MM.1S (cell line): ENCODE results near the gene GRM3.

ENCODE experiments used
- DNase-seq: peaks from one replicate; pipeline ENCODE4 v3.0.0-alpha.2; 2015
- H2AFZ ChIP-seq: fragments of 300-600 bp; sonication (generic); 2 replicates; pipeline ENCODE4 v1.6.0; 2016; ENCODE audit warnings: antibody characterized with exemption, low read length
- H3F3A ChIP-seq: fragments of 300-600 bp; sonication (generic); 2 replicates; pipeline ENCODE4 v1.6.1; 2016; ENCODE audit warnings: mild to moderate bottlenecking, antibody characterized with exemption, low read length, moderate library complexity, mixed read lengths; ENCODE audit not compliant: insufficient read depth
- H3K27ac ChIP-seq: fragments of 300-600 bp; sonication (generic); 2 replicates; pipeline ENCODE4 v1.5.1; 2016; ENCODE audit warnings: mild to moderate bottlenecking, low read length
- H3K27me3 ChIP-seq: fragments of 300-600 bp; sonication (generic); replicated peaks from 2 replicates; pipeline ENCODE4 v1.6.0; 2016; ENCODE audit warnings: low read length; ENCODE audit not compliant: insufficient read depth
- H3K36me3 ChIP-seq: fragments of 300-600 bp; sonication (generic); replicated peaks from 2 replicates; pipeline ENCODE4 v1.6.1; 2016; ENCODE audit warnings: mild to moderate bottlenecking, low read length, mixed read lengths; ENCODE audit not compliant: insufficient read depth
- H3K4me1 ChIP-seq: fragments of 300-600 bp; sonication (generic); 2 replicates; pipeline ENCODE4 v1.6.1; 2016; ENCODE audit warnings: low read length, mixed read lengths
- H3K4me2 ChIP-seq: fragments of 300-600 bp; sonication (generic); 2 replicates; pipeline ENCODE4 v1.6.0; 2016; ENCODE audit warnings: low read depth, low read length
- H3K4me3 ChIP-seq: fragments of 300-600 bp; sonication (generic); 2 replicates; pipeline ENCODE4 v1.5.1; 2016; ENCODE audit warnings: low read length, mixed read lengths
- H3K79me2 ChIP-seq: fragments of 300-600 bp; sonication (generic); 2 replicates; pipeline ENCODE4 v1.6.1; 2016; ENCODE audit warnings: mixed run types, low read length, mixed read lengths
- H3K9ac ChIP-seq: fragments of 300-600 bp; sonication (generic); 2 replicates; pipeline ENCODE4 v1.6.1; 2016; ENCODE audit warnings: low read length, mixed read lengths
- H3K9me2 ChIP-seq: fragments of 300-600 bp; sonication (generic); replicated peaks from 2 replicates; pipeline ENCODE4 v1.6.1; 2016; ENCODE audit warnings: mild to moderate bottlenecking, low read length, mixed read lengths; ENCODE audit not compliant: insufficient read depth
- H3K9me3 ChIP-seq: fragments of 300-600 bp; sonication (generic); replicated peaks from 2 replicates; pipeline ENCODE4 v1.6.1; 2016; ENCODE audit warnings: mild to moderate bottlenecking, low read length, mixed read lengths; ENCODE audit not compliant: insufficient read depth
- H4K20me1 ChIP-seq: fragments of 300-600 bp; sonication (generic); 2 replicates; pipeline ENCODE4 v1.6.1; 2016; ENCODE audit warnings: mild to moderate bottlenecking, low read length, moderate library complexity, mixed read lengths; ENCODE audit not compliant: insufficient read depth
- CTCF ChIP-seq: fragments of 300-600 bp; sonication (generic); IDR thresholded peaks from 2 replicates; pipeline ENCODE4 v1.5.1; 2016; ENCODE audit warnings: antibody characterized with exemption, low read length, mixed read lengths
- EZH2 ChIP-seq: fragments of 300-600 bp; sonication (generic); optimal IDR thresholded peaks from 2 replicates; pipeline ENCODE3; 2017; ENCODE audit warnings: low read depth, mild to moderate bottlenecking, antibody characterized with exemption, low read length, mixed read lengths
- EZH2phosphoT487 ChIP-seq: fragments of 300-600 bp; sonication (generic); IDR thresholded peaks from 2 replicates; pipeline ENCODE4 v1.6.1; 2018; ENCODE audit warnings: antibody characterized with exemption, low read length

Gene GRM3

GRCh38 chr7:86776136-86776535 lies 132.4 kb downstream of the GRM3 start:
- Histone ChIP-seq H4K20me1 (no peaks in the 10 kb centered on the region), H3K4me1 (no peaks in the 10 kb centered on the region), H3K27me3 (no peaks in the 10 kb centered on the region), H2AFZ (no peak overlapping the region), H3F3A (no peaks in the 10 kb centered on the region), H3K79me2 (no peaks in the 10 kb centered on the region), H3K27ac (no peak overlapping the region), H3K9ac (no peak overlapping the region), H3K4me2 (no peak overlapping the region), H3K36me3 (no peaks in the 10 kb centered on the region), H3K9me2 (no peaks in the 10 kb centered on the region), H3K9me3 (no peaks in the 10 kb centered on the region), H3K4me3 (no peak overlapping the region)
- DNase-seq = no peak
- no peak for TF ChIP-seq CTCF
- TF ChIP-seq EZH2phosphoT487 = no peak
- no peak for TF ChIP-seq EZH2

- Histone ChIP-seq H3K4me3 (no peak overlapping the region), H3F3A (no peaks in the 10 kb centered on the region), H3K27me3 (no peaks in the 10 kb centered on the region), H3K9me3 (no peaks in the 10 kb centered on the region), H3K9me2 (no peaks in the 10 kb centered on the region), H3K27ac (no peak overlapping the region), H3K36me3 (no peaks in the 10 kb centered on the region), H3K4me1 (peaks cover 5% of the 10 kb centered on the region; the same call in 1 of the 2 replicates), H2AFZ (no peak overlapping the region), H3K4me2 (no peak overlapping the region), H3K79me2 (no peaks in the 10 kb centered on the region), H4K20me1 (no peaks in the 10 kb centered on the region), H3K9ac (no peak overlapping the region)
- TF ChIP-seq EZH2phosphoT487 (no peak), EZH2 (no peak), CTCF (no peak)
- DNase-seq = no peak
Observed at GRCh38 chr7:86778271-86778670, 134.6 kb downstream of the GRM3 start.

- H3K4me2 ChIP-seq = no peak overlapping the region
- no peak for TF ChIP-seq EZH2
- TF ChIP-seq CTCF = no peak
- TF ChIP-seq EZH2phosphoT487 = no peak
- DNase-seq = no peak
Observed at GRCh38 chr7:86784765-86785164, 141.1 kb downstream of the GRM3 start.

More at GRCh38 chr7:86784765-86785164, 141.1 kb downstream of the GRM3 start:
- H2AFZ ChIP-seq = no peak overlapping the region
- no peak overlapping the region for H3K4me3 ChIP-seq
- no peaks in the 10 kb centered on the region for H3K27me3 ChIP-seq
- H3F3A ChIP-seq = peaks cover 11% of the 10 kb centered on the region; the same call in 1 of the 2 replicates
- no peak overlapping the region for H3K9ac ChIP-seq
- H3K4me1 ChIP-seq = peaks cover 61% of the 10 kb centered on the region
- no peaks in the 10 kb centered on the region for H3K9me2 ChIP-seq
- H3K36me3 ChIP-seq = no peaks in the 10 kb centered on the region
- H3K27ac ChIP-seq = no peak overlapping the region
- H4K20me1 ChIP-seq = no peaks in the 10 kb centered on the region
- no peaks in the 10 kb centered on the region for H3K79me2 ChIP-seq
- no peaks in the 10 kb centered on the region for H3K9me3 ChIP-seq
